ENCODE results near the gene CA12. TPM values are rescaled to one million over a fixed set of nuclear protein-coding genes. Genes with fewer than 3 reads are reported as not detected.

The CA12 gene
- total RNA-seq, 1 donor from 2014 or later, result not detected

DNA sequence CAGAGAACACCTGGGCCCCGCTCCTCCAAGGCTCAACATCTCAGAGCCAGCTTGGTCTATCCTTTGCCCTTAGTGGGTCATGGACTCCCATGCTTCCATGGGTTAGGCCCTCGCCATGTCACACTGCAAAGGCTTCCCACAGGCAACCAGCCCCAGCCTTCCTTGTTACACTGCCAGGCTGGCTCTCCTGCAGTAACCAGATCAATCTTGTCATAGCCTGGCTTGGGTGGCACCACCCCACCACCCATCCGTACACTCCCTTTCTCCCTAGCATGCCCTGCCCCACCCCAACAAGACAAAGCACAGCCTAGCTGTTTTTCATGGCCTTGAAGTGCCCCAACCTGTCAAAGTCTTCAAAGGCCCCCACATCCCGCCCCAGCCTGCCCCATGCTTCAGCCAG, 30.5 kb downstream of the CA12 start:
- Mint-ChIP-seq H3K27ac (ENCODE audit: unreplicated experiment) (no peak overlapping the region), H3K27me3 (ENCODE audit: unreplicated experiment) (peaks cover 4% of the 10 kb centered on the region), H3K36me3 (ENCODE audit: unreplicated experiment) (no peaks in the 10 kb centered on the region), H3K9me3 (ENCODE audit: unreplicated experiment) (peaks cover 2% of the 10 kb centered on the region), H3K4me3 (ENCODE audit: unreplicated experiment) (no peak overlapping the region), H3K4me1 (ENCODE audit: low read depth, unreplicated experiment) (no peaks in the 10 kb centered on the region)
- TF ChIP-seq, protein P1, sequence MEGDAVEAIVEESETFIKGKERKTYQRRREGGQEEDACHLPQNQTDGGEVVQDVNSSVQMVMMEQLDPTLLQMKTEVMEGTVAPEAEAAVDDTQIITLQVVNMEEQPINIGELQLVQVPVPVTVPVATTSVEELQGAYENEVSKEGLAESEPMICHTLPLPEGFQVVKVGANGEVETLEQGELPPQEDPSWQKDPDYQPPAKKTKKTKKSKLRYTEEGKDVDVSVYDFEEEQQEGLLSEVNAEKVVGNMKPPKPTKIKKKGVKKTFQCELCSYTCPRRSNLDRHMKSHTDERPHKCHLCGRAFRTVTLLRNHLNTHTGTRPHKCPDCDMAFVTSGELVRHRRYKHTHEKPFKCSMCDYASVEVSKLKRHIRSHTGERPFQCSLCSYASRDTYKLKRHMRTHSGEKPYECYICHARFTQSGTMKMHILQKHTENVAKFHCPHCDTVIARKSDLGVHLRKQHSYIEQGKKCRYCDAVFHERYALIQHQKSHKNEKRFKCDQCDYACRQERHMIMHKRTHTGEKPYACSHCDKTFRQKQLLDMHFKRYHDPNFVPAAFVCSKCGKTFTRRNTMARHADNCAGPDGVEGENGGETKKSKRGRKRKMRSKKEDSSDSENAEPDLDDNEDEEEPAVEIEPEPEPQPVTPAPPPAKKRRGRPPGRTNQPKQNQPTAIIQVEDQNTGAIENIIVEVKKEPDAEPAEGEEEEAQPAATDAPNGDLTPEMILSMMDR (IDR thresholded peaks at IDR 0.05; ENCODE audit: partially characterized antibody, unreplicated experiment), result no peak
- DNase-seq, result no peak

DNA sequence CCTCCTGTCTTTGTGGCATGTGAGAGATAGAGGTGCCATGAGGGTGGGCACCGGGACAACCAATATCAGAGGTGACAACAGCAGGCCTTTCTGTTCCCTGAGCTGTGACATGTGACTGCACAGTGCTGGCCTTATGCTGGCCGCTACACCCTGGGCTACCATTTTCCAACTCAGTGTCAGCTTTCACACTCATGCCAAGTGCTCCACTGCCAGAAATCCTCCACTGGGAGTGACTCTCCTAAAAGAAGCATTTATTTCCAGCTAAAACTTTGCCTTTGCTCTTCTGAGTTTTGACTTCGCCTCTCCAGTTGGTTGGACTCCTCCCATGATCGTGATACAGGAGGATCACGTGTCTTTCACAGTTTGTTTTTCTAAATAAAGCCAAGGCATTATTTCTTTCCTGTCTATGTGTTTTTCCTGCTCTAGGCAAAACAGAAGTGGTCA, 31.4 kb downstream of the CA12 start:
- no peaks in the 10 kb centered on the region for H3K4me1 Mint-ChIP-seq (ENCODE audit: low read depth, unreplicated experiment)
- peaks cover 4% of the 10 kb centered on the region for H3K27me3 Mint-ChIP-seq (ENCODE audit: unreplicated experiment)
- TF ChIP-seq, protein P1 (IDR thresholded peaks at IDR 0.05; ENCODE audit: partially characterized antibody, unreplicated experiment), result no peak
- peaks cover 2% of the 10 kb centered on the region for H3K9me3 Mint-ChIP-seq (ENCODE audit: unreplicated experiment)
- no peak for DNase-seq
- no peak overlapping the region for H3K27ac Mint-ChIP-seq (ENCODE audit: unreplicated experiment)
- no peak overlapping the region for H3K4me3 Mint-ChIP-seq (ENCODE audit: unreplicated experiment)
- H3K36me3 Mint-ChIP-seq (ENCODE audit: unreplicated experiment), result no peaks in the 10 kb centered on the region

DNA sequence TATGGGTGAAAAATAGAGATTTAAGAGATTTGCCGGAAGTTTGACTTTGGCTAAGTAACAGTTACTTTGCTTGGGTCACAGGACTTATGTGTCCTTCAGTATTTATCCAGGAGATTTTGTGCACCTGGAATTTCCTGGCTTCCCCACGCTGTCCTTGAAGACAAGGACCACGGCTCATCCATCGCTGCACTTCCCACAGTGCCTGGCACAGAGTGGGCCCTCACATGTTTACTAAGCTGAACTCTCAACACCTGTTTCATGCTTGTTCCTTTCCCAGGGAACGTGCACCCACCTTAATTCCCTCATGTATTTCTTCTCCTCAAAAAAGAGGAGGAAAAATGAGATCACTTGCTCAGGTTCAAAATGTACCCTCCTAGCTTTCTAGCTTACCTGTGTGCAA, 32.0 kb downstream of the CA12 start:
- H3K9me3 Mint-ChIP-seq (ENCODE audit: unreplicated experiment), result peaks cover 2% of the 10 kb centered on the region
- no peaks in the 10 kb centered on the region for H3K4me1 Mint-ChIP-seq (ENCODE audit: low read depth, unreplicated experiment)
- no peak overlapping the region for H3K4me3 Mint-ChIP-seq (ENCODE audit: unreplicated experiment)
- peaks cover 4% of the 10 kb centered on the region for H3K27me3 Mint-ChIP-seq (ENCODE audit: unreplicated experiment)
- no peak overlapping the region for H3K27ac Mint-ChIP-seq (ENCODE audit: unreplicated experiment)
- no peaks in the 10 kb centered on the region for H3K36me3 Mint-ChIP-seq (ENCODE audit: unreplicated experiment)
- DNase-seq, result no peak
- TF ChIP-seq, protein P1 (IDR thresholded peaks at IDR 0.05; ENCODE audit: partially characterized antibody, unreplicated experiment), result no peak

DNA sequence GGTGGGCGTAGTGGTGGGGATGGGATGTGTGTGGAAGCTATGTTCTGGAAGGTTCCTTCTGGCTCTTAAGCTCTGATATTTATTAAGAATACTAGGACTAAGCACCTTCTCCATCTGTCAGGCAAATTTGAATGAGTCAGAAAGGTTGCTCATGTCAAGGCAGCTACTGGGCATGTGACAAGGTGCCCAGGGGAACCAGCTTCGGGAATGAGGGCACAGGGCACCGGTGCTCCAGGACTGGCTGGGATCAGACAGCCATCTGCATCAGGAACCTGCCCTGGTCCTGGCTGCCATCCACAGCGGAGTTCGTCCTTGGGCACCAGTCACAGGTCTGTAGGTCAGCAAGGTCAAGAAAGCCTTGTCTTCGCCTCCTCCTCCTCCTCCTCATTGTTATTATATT, 32.5 kb downstream of the CA12 start:
- no peak overlapping the region for H3K27ac Mint-ChIP-seq (ENCODE audit: unreplicated experiment)
- H3K9me3 Mint-ChIP-seq (ENCODE audit: unreplicated experiment), result peaks cover 2% of the 10 kb centered on the region
- TF ChIP-seq, protein P1 (IDR thresholded peaks at IDR 0.05; ENCODE audit: partially characterized antibody, unreplicated experiment), result no peak
- H3K4me3 Mint-ChIP-seq (ENCODE audit: unreplicated experiment), result no peak overlapping the region
- H3K27me3 Mint-ChIP-seq (ENCODE audit: unreplicated experiment), result peaks cover 4% of the 10 kb centered on the region
- H3K4me1 Mint-ChIP-seq (ENCODE audit: low read depth, unreplicated experiment), result no peaks in the 10 kb centered on the region
- no peak for DNase-seq
- H3K36me3 Mint-ChIP-seq (ENCODE audit: unreplicated experiment), result no peaks in the 10 kb centered on the region

DNA sequence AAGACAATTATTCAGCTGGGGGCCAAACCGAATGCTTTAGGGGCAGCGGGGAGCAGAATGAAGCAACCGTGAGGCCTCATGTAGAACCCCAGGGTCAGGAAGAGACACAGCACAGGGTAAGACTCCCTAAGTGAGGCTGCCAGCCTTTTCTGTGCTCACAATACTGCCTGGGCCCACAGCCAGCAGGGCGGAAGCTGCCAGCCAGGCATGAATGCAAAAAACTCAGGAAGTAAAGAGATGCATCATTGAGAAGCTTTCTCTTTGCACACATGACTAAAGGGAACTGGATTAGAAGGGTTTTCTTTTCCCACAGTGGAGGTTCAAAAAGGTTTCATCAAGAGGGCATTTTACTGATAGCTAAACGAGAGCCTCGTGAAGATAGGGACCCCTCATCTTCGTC, 33.3 kb downstream of the CA12 start:
- no peak for DNase-seq
- Mint-ChIP-seq H3K4me3 (ENCODE audit: unreplicated experiment) (no peak overlapping the region), H3K9me3 (ENCODE audit: unreplicated experiment) (peaks cover 2% of the 10 kb centered on the region), H3K27me3 (ENCODE audit: unreplicated experiment) (peaks cover 4% of the 10 kb centered on the region), H3K36me3 (ENCODE audit: unreplicated experiment) (no peaks in the 10 kb centered on the region), H3K27ac (ENCODE audit: unreplicated experiment) (no peak overlapping the region), H3K4me1 (ENCODE audit: low read depth, unreplicated experiment) (no peaks in the 10 kb centered on the region)
- TF ChIP-seq, protein P1 (IDR thresholded peaks at IDR 0.05; ENCODE audit: partially characterized antibody, unreplicated experiment), result no peak
